ENCODE results near the gene SLC9A7. TPM values are rescaled to one million over a fixed set of nuclear protein-coding genes. Genes with fewer than 3 reads are reported as not detected.

SLC9A7 gene
- total RNA-seq, 1 donor from 2014 or later: 8.6 TPM

GRCh38 chrX:46662188-46662958 is 96.5 kb downstream of the SLC9A7 start:
- ATAC-seq (no peak), DNase-seq (ENCODE audit: low spot score) (no peak)

GRCh38 chrX:46653482-46653881 is 105.4 kb downstream of the SLC9A7 start:
- no peak for ATAC-seq
- no peak for DNase-seq (ENCODE audit: low spot score)

GRCh38 chrX:46649421-46650260 is 109.3 kb downstream of the SLC9A7 start:
- DNase-seq (ENCODE audit: low spot score): no peak
- peak; percentile 54 for ATAC-seq

GRCh38 chrX:46648660-46649059 is 110.3 kb downstream of the SLC9A7 start:
- DNase-seq (ENCODE audit: low spot score) (no peak), ATAC-seq (no peak)

- no peak for DNase-seq (ENCODE audit: low spot score)
- ATAC-seq: no peak
Observed at GRCh38 chrX:46647251-46647650, 111.7 kb downstream of the SLC9A7 start.

- DNase-seq (ENCODE audit: low spot score) (no peak), ATAC-seq (no peak)
Observed at GRCh38 chrX:46645614-46646013, 113.3 kb downstream of the SLC9A7 start.

- DNase-seq (ENCODE audit: low spot score) (no peak), ATAC-seq (no peak)
Observed at GRCh38 chrX:46643636-46644035, 115.3 kb downstream of the SLC9A7 start.

- ATAC-seq: peak; percentile 94
- no peak for DNase-seq (ENCODE audit: low spot score)
Observed at GRCh38 chrX:46642145-46642544, 116.8 kb downstream of the SLC9A7 start.

- ATAC-seq (no peak), DNase-seq (ENCODE audit: low spot score) (no peak)
Observed at GRCh38 chrX:46637938-46638337, 121.0 kb downstream of the SLC9A7 start.

- no peak for DNase-seq (ENCODE audit: low spot score)
- no peak for ATAC-seq
Observed at GRCh38 chrX:46636223-46636622, 122.7 kb downstream of the SLC9A7 start.

- no peak for ATAC-seq
Observed at GRCh38 chrX:46635186-46635585, 123.7 kb downstream of the SLC9A7 start.

GRCh38 chrX:46634577-46634976 is 124.3 kb downstream of the SLC9A7 start:
- no peak for DNase-seq (ENCODE audit: low spot score)

More at GRCh38 chrX:46635186-46635585, 123.7 kb downstream of the SLC9A7 start:
- DNase-seq (ENCODE audit: low spot score): no peak

GRCh38 chrX:46630141-46630540 is 128.8 kb downstream of the SLC9A7 start:
- DNase-seq (ENCODE audit: low spot score): no peak
- no peak for ATAC-seq

More at GRCh38 chrX:46634577-46634976, 124.3 kb downstream of the SLC9A7 start:
- no peak for ATAC-seq

- DNase-seq (ENCODE audit: low spot score) (no peak), ATAC-seq (peak; percentile 36)
Observed at GRCh38 chrX:46628460-46629371, 130.2 kb downstream of the SLC9A7 start.

- peak; percentile 19 for ATAC-seq
- no peak for DNase-seq (ENCODE audit: low spot score)
Observed at GRCh38 chrX:46627711-46628419, 131.1 kb downstream of the SLC9A7 start.

GRCh38 chrX:46627062-46627461 is 131.9 kb downstream of the SLC9A7 start:
- ATAC-seq (peak; percentile 15), DNase-seq (ENCODE audit: low spot score) (no peak)

- ATAC-seq (no peak), DNase-seq (ENCODE audit: low spot score) (no peak)
Observed at GRCh38 chrX:46626566-46626965, 132.4 kb downstream of the SLC9A7 start.

GRCh38 chrX:46624090-46624786 is 134.7 kb downstream of the SLC9A7 start:
- DNase-seq (ENCODE audit: low spot score) (no peak), ATAC-seq (peak; percentile 63)

GRCh38 chrX:46621572-46621971 is 137.3 kb downstream of the SLC9A7 start:
- DNase-seq (ENCODE audit: low spot score) (no peak), ATAC-seq (peak; percentile 67)

- ATAC-seq (no peak), DNase-seq (ENCODE audit: low spot score) (no peak)
Observed at GRCh38 chrX:46620505-46620904, 138.4 kb downstream of the SLC9A7 start.
